ENCODE data around the gene AGFG2.

- TF ChIP-seq POLR2AphosphoS5 (IDR thresholded peaks at IDR 0.05) (no peak), POLR2A (IDR thresholded peaks at IDR 0.05) (no peak)
- TF ChIP-seq, protein P1, sequence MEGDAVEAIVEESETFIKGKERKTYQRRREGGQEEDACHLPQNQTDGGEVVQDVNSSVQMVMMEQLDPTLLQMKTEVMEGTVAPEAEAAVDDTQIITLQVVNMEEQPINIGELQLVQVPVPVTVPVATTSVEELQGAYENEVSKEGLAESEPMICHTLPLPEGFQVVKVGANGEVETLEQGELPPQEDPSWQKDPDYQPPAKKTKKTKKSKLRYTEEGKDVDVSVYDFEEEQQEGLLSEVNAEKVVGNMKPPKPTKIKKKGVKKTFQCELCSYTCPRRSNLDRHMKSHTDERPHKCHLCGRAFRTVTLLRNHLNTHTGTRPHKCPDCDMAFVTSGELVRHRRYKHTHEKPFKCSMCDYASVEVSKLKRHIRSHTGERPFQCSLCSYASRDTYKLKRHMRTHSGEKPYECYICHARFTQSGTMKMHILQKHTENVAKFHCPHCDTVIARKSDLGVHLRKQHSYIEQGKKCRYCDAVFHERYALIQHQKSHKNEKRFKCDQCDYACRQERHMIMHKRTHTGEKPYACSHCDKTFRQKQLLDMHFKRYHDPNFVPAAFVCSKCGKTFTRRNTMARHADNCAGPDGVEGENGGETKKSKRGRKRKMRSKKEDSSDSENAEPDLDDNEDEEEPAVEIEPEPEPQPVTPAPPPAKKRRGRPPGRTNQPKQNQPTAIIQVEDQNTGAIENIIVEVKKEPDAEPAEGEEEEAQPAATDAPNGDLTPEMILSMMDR (IDR thresholded peaks at IDR 0.05), result no peak
These were observed 24.1 kb downstream of the AGFG2 start for GRCh38 chr7:100563100-100563564.

Measured in prostate gland (tissue), 2 donors.